Measurements from ENCODE around the gene SDK1. TPM values are rescaled to one million over a fixed set of nuclear protein-coding genes. Genes with fewer than 3 reads are reported as not detected.

Gene SDK1
- total RNA-seq, 2 experiments from 2014 or later = 0.25 to 0.78 TPM

GRCh38 chr7:3956949-3957348, 655.9 kb downstream of the SDK1 start:
- Mint-ChIP-seq H3K4me3 (no peak overlapping the region), H3K4me1 (ENCODE audit: low read depth) (peaks cover 8% of the 10 kb centered on the region), H3K9me3 (peaks cover 3% of the 10 kb centered on the region), H3K27me3 (peaks cover 2% of the 10 kb centered on the region), H3K27ac (no peak overlapping the region), H3K36me3 (ENCODE audit: low read depth) (no peaks in the 10 kb centered on the region)
- ChIA-PET CTCF (no interaction called here), POLR2A (no interaction called here)
- TF ChIP-seq CTCF (IDR thresholded peaks at IDR 0.05) = no peak
- intact Hi-C loops (cut with micrococcal nuclease) = no loop called here
- ATAC-seq (no peak), DNase-seq (no peak)

GRCh38 chr7:3957472-3958108, 656.5 kb downstream of the SDK1 start:
- CTCF ChIA-PET = no interaction called here
- ATAC-seq = no peak
- H3K4me1 Mint-ChIP-seq (ENCODE audit: low read depth) = peaks cover 8% of the 10 kb centered on the region
- no peaks in the 10 kb centered on the region for H3K36me3 Mint-ChIP-seq (ENCODE audit: low read depth)
- POLR2A ChIA-PET = no interaction called here
- intact Hi-C loops (cut with micrococcal nuclease) = no loop called here
- H3K27ac Mint-ChIP-seq = no peak overlapping the region
- TF ChIP-seq CTCF (IDR thresholded peaks at IDR 0.05) = no peak
- DNase-seq = no peak
- peaks cover 4% of the 10 kb centered on the region for H3K9me3 Mint-ChIP-seq
- H3K4me3 Mint-ChIP-seq = no peak overlapping the region
- peaks cover 2% of the 10 kb centered on the region for H3K27me3 Mint-ChIP-seq

GRCh38 chr7:3958109-3958483, 657.0 kb downstream of the SDK1 start:
- no peak for TF ChIP-seq CTCF (IDR thresholded peaks at IDR 0.05)
- no peak for ATAC-seq
- CTCF ChIA-PET = no interaction called here
- Mint-ChIP-seq H3K4me3 (no peak overlapping the region), H3K9me3 (peaks cover 4% of the 10 kb centered on the region), H3K4me1 (ENCODE audit: low read depth) (peaks cover 8% of the 10 kb centered on the region), H3K27ac (no peak overlapping the region), H3K27me3 (peaks cover 2% of the 10 kb centered on the region), H3K36me3 (ENCODE audit: low read depth) (no peaks in the 10 kb centered on the region)
- intact Hi-C loops (cut with micrococcal nuclease) = no loop called here
- no peak for DNase-seq
- POLR2A ChIA-PET = no interaction called here

GRCh38 chr7:3959364-3959763, 658.3 kb downstream of the SDK1 start:
- intact Hi-C loops (cut with micrococcal nuclease) = no loop called here
- no peak for DNase-seq
- H3K4me3 Mint-ChIP-seq = no peak overlapping the region
- TF ChIP-seq CTCF (IDR thresholded peaks at IDR 0.05) = no peak
- peaks cover 2% of the 10 kb centered on the region for H3K27me3 Mint-ChIP-seq
- no peak overlapping the region for H3K27ac Mint-ChIP-seq
- ChIA-PET CTCF (no interaction called here), POLR2A (no interaction called here)
- no peak for ATAC-seq
- H3K9me3 Mint-ChIP-seq = peaks cover 4% of the 10 kb centered on the region
- H3K36me3 Mint-ChIP-seq (ENCODE audit: low read depth) = no peaks in the 10 kb centered on the region
- H3K4me1 Mint-ChIP-seq (ENCODE audit: low read depth) = peaks cover 8% of the 10 kb centered on the region

- no peak overlapping the region for H3K27ac Mint-ChIP-seq
- ChIA-PET CTCF (no interaction called here), POLR2A (no interaction called here)
- intact Hi-C loops (cut with micrococcal nuclease) = no loop called here
- H3K27me3 Mint-ChIP-seq = peaks cover 2% of the 10 kb centered on the region
- H3K4me3 Mint-ChIP-seq = no peak overlapping the region
- H3K4me1 Mint-ChIP-seq (ENCODE audit: low read depth) = peaks cover 8% of the 10 kb centered on the region
- no peaks in the 10 kb centered on the region for H3K36me3 Mint-ChIP-seq (ENCODE audit: low read depth)
- peaks cover 4% of the 10 kb centered on the region for H3K9me3 Mint-ChIP-seq
- no peak for DNase-seq
- TF ChIP-seq CTCF (IDR thresholded peaks at IDR 0.05) = no peak
- ATAC-seq = no peak
These were observed 659.2 kb downstream of the SDK1 start for GRCh38 chr7:3960050-3960763.

Data from activated CD8-positive, alpha-beta T cell treated with anti-CD3 and anti-CD28 coated beads for 36 hours (primary cell).